ENCODE data around the gene CRB3.

GRCh38 chr19:6480848-6481415 lies 16.9 kb downstream of the CRB3 start:
- TF ChIP-seq YY1 (IDR thresholded peaks at IDR 0.05; ENCODE audit: insufficient read depth, insufficient read length) (no peak), ZNF274 (IDR thresholded peaks at IDR 0.05; ENCODE audit: low read depth, low read length) (no peak)
